ENCODE data around the gene FAM120A.

DNA sequence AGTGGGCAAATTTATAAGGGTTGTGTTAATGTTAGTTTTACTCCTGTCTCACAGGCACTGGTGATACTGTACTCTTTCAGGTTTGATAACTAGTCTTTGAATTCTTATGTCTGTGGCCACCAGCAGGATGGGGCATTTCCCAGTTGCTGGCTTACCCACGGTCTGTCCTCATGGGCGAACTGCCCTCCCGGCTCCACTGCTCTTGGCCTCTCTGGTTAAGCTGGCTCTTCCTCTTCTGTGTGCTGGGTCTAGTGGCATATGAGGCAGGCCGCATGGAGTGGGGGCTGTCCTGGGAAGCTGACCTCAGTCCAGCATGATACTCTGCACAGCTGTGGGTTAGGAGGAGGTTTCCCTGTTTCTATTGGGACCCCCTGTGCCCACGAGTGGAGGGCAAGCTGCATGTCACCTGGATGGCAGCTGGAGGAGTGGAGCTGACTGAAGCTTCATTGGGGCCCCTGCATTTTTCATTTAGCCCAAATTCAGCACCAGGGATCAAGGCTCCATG, 144.4 kb downstream of the FAM120A start:
- TF ChIP-seq POLR2AphosphoS5 (IDR thresholded peaks at IDR 0.05; ENCODE audit: low read depth, low read length): no peak
- TF ChIP-seq, protein P1, sequence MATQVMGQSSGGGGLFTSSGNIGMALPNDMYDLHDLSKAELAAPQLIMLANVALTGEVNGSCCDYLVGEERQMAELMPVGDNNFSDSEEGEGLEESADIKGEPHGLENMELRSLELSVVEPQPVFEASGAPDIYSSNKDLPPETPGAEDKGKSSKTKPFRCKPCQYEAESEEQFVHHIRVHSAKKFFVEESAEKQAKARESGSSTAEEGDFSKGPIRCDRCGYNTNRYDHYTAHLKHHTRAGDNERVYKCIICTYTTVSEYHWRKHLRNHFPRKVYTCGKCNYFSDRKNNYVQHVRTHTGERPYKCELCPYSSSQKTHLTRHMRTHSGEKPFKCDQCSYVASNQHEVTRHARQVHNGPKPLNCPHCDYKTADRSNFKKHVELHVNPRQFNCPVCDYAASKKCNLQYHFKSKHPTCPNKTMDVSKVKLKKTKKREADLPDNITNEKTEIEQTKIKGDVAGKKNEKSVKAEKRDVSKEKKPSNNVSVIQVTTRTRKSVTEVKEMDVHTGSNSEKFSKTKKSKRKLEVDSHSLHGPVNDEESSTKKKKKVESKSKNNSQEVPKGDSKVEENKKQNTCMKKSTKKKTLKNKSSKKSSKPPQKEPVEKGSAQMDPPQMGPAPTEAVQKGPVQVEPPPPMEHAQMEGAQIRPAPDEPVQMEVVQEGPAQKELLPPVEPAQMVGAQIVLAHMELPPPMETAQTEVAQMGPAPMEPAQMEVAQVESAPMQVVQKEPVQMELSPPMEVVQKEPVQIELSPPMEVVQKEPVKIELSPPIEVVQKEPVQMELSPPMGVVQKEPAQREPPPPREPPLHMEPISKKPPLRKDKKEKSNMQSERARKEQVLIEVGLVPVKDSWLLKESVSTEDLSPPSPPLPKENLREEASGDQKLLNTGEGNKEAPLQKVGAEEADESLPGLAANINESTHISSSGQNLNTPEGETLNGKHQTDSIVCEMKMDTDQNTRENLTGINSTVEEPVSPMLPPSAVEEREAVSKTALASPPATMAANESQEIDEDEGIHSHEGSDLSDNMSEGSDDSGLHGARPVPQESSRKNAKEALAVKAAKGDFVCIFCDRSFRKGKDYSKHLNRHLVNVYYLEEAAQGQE (IDR thresholded peaks at IDR 0.05; ENCODE audit: insufficient read depth in 1 of 2, low read depth in 2 of 2, low read length in 2 of 2): no peak
- no peak for TF ChIP-seq TAF1 (IDR thresholded peaks at IDR 0.05; ENCODE audit: borderline replicate concordance, insufficient read depth, low read length)

Data from PFSK-1 (cell line).